GM18511 (cell line): ENCODE measurements around the gene AKIRIN1.
A peak's percentile ranks its signal among the peaks of the same experiment; 100 is the strongest.
"Not testable (repeated sequence)": the region's sequence is repeated elsewhere in the genome, so short reads cannot be mapped to it uniquely, and the experiment has no call there.

Experiments
- ATAC-seq: cut with Tn5 transposase; IDR thresholded peaks from one replicate; pipeline ENCODE4 v1.9.1; 2021; ENCODE audit warnings: mild to moderate bottlenecking, moderate library complexity; ENCODE audit not compliant: unreplicated experiment

Gene AKIRIN1

GRCh38 chr1:38992412-38993111 is 1.5 kb downstream of the AKIRIN1 start:
- no peak for ATAC-seq

- ATAC-seq: no peak
Observed at GRCh38 chr1:38994196-38994595, 3.1 kb downstream of the AKIRIN1 start.

GRCh38 chr1:38997034-38997900 is 6.2 kb downstream of the AKIRIN1 start:
- ATAC-seq: no peak

GRCh38 chr1:38997901-38998190 is 6.8 kb downstream of the AKIRIN1 start:
- ATAC-seq: no peak

- ATAC-seq: no peak
Observed at GRCh38 chr1:39001516-39002421, 10.7 kb downstream of the AKIRIN1 start.

- ATAC-seq: no peak
Observed at GRCh38 chr1:39003281-39003680, 12.2 kb downstream of the AKIRIN1 start.

GRCh38 chr1:39003794-39004193 is 12.7 kb downstream of the AKIRIN1 start:
- ATAC-seq: no peak

- no peak for ATAC-seq
Observed at GRCh38 chr1:39006287-39006686, 15.2 kb downstream of the AKIRIN1 start.

- ATAC-seq: no peak
Observed at GRCh38 chr1:39006726-39007645, 15.9 kb downstream of the AKIRIN1 start.

- not testable (repeated sequence) for ATAC-seq
Observed at GRCh38 chr1:39014956-39015355, 23.9 kb downstream of the AKIRIN1 start.

- no peak for ATAC-seq
Observed at GRCh38 chr1:39016604-39017171, 25.6 kb downstream of the AKIRIN1 start.

GRCh38 chr1:39017266-39017665 is 26.2 kb downstream of the AKIRIN1 start:
- no peak for ATAC-seq

- not testable (repeated sequence) for ATAC-seq
Observed at GRCh38 chr1:39020494-39020893, 29.4 kb downstream of the AKIRIN1 start.

- no peak for ATAC-seq
Observed at GRCh38 chr1:39021426-39021825, 30.4 kb downstream of the AKIRIN1 start.

- ATAC-seq: no peak
Observed at GRCh38 chr1:39023140-39023539, 32.1 kb downstream of the AKIRIN1 start.

GRCh38 chr1:39026051-39026865 is 35.2 kb downstream of the AKIRIN1 start, which contains the start of gene NDUFS5:
Gene NDUFS5, plus strand, starts transcription at chr1:39026350. Its CDS starts 2,375 bp downstream, at chr1:39028725.
- ATAC-seq: peak; percentile 88

- ATAC-seq: no peak
Observed at GRCh38 chr1:39026866-39027507, 35.9 kb downstream of the AKIRIN1 start.

- ATAC-seq: no peak
Observed at GRCh38 chr1:39034114-39034654, 43.1 kb downstream of the AKIRIN1 start.
